ENCODE measurements around the gene SPAG16. TPM values are rescaled to one million over a fixed set of nuclear protein-coding genes. Genes with fewer than 3 reads are reported as not detected.

The SPAG16 gene
- total RNA-seq, 1 experiment from 2014 or later = 13.0 TPM

DNA sequence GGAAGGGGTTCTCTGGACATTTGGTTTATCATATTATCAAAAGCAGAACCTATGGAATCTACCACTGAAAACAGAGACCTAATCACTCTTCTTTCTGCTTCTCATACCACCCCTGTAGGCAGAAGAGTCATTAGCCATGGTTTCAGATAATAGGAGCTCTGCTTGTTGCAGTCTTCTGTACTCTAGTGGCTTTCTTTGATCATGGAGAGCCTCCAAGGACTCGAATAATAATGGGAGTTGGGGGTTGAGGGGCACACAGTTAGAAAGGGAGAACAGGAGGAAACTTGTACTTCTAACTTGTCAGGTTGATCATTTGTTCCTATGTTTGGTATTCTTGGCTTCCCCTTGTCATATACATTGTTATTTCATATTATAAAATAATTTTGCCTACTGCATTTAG, 1074.2 kb downstream of the SPAG16 start:
- Histone ChIP-seq H3K36me3 (ENCODE audit: control insufficient read depth, insufficient read depth, low read length) (no peaks in the 10 kb centered on the region), H3K27ac (ENCODE audit: low read length) (no peak overlapping the region), H3K4me1 (ENCODE audit: control insufficient read depth, insufficient read depth, low read length) (no peaks in the 10 kb centered on the region), H3K4me3 (ENCODE audit: low read depth in 2 of 2, low read length in 2 of 2) (no peak overlapping the region), H3K9me3 (ENCODE audit: control insufficient read depth, insufficient read depth, low read depth, low read length) (no peaks in the 10 kb centered on the region; the same call in 1 of the 2 replicates), H3K27me3 (ENCODE audit: control insufficient read depth, insufficient read depth, low read length) (no peaks in the 10 kb centered on the region)
- CTCF ChIA-PET = no interaction called here
- ATAC-seq (no peak), DNase-seq (ENCODE audit: low read depth, low spot score) (no peak)
- no TSS peak for BruUV-seq (replicated peaks)
- in situ Hi-C loops (cut with HindIII; ENCODE audit: low pct_unique_long_range_greater_than_20kb, low sequenced_read_pairs) = no loop called here
- intact Hi-C loops (cut with micrococcal nuclease; ENCODE audit: unreplicated experiment) = no loop called here
- TF ChIP-seq TCF7L2 (IDR thresholded peaks at IDR 0.05; ENCODE audit: low read depth, low read length) (no peak), SIN3A (IDR thresholded peaks at IDR 0.05; ENCODE audit: borderline replicate concordance, insufficient read depth, low read depth, low read length) (no peak), POLR2AphosphoS5 (IDR thresholded peaks at IDR 0.05; ENCODE audit: low read depth, low read length) (no peak)
- TF ChIP-seq, protein P1, sequence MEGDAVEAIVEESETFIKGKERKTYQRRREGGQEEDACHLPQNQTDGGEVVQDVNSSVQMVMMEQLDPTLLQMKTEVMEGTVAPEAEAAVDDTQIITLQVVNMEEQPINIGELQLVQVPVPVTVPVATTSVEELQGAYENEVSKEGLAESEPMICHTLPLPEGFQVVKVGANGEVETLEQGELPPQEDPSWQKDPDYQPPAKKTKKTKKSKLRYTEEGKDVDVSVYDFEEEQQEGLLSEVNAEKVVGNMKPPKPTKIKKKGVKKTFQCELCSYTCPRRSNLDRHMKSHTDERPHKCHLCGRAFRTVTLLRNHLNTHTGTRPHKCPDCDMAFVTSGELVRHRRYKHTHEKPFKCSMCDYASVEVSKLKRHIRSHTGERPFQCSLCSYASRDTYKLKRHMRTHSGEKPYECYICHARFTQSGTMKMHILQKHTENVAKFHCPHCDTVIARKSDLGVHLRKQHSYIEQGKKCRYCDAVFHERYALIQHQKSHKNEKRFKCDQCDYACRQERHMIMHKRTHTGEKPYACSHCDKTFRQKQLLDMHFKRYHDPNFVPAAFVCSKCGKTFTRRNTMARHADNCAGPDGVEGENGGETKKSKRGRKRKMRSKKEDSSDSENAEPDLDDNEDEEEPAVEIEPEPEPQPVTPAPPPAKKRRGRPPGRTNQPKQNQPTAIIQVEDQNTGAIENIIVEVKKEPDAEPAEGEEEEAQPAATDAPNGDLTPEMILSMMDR (IDR thresholded peaks at IDR 0.05) = no peak
- TF ChIP-seq, protein P2, sequence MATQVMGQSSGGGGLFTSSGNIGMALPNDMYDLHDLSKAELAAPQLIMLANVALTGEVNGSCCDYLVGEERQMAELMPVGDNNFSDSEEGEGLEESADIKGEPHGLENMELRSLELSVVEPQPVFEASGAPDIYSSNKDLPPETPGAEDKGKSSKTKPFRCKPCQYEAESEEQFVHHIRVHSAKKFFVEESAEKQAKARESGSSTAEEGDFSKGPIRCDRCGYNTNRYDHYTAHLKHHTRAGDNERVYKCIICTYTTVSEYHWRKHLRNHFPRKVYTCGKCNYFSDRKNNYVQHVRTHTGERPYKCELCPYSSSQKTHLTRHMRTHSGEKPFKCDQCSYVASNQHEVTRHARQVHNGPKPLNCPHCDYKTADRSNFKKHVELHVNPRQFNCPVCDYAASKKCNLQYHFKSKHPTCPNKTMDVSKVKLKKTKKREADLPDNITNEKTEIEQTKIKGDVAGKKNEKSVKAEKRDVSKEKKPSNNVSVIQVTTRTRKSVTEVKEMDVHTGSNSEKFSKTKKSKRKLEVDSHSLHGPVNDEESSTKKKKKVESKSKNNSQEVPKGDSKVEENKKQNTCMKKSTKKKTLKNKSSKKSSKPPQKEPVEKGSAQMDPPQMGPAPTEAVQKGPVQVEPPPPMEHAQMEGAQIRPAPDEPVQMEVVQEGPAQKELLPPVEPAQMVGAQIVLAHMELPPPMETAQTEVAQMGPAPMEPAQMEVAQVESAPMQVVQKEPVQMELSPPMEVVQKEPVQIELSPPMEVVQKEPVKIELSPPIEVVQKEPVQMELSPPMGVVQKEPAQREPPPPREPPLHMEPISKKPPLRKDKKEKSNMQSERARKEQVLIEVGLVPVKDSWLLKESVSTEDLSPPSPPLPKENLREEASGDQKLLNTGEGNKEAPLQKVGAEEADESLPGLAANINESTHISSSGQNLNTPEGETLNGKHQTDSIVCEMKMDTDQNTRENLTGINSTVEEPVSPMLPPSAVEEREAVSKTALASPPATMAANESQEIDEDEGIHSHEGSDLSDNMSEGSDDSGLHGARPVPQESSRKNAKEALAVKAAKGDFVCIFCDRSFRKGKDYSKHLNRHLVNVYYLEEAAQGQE (IDR thresholded peaks at IDR 0.05; ENCODE audit: insufficient read depth in 1 of 2, low read depth in 2 of 2, low read length in 1 of 2) = no peak
- POLR2A ChIA-PET = no interaction called here

DNA sequence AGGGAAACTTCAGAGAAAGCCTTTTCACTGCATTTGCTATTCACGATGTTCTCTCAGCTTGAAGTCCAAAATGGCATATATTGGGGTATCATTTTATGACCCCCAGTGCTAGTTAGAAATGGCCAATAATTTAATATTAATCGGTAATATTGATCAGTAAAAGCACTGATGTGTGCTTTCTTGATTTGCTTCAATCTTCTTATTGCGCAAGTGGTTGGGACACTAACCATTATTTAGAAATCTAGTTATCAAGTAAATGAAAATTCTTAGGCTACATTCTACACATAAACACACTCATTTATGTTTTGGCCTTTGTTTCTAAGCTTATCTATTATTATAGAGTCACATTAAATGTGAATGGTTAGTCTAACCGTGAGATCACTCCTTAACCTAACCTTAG, 1076.9 kb downstream of the SPAG16 start:
- ATAC-seq = no peak
- BruUV-seq (replicated peaks) = no TSS peak
- in situ Hi-C loops (cut with HindIII; ENCODE audit: low pct_unique_long_range_greater_than_20kb, low sequenced_read_pairs) (no loop called here), intact Hi-C loops (cut with micrococcal nuclease; ENCODE audit: unreplicated experiment) (no loop called here)
- TF ChIP-seq, protein P1 (IDR thresholded peaks at IDR 0.05) = no peak
- TF ChIP-seq SIN3A (IDR thresholded peaks at IDR 0.05; ENCODE audit: borderline replicate concordance, insufficient read depth, low read depth, low read length) = no peak
- TF ChIP-seq, protein P2 (IDR thresholded peaks at IDR 0.05; ENCODE audit: insufficient read depth in 1 of 2, low read depth in 2 of 2, low read length in 1 of 2) = no peak
- no peak for TF ChIP-seq TCF7L2 (IDR thresholded peaks at IDR 0.05; ENCODE audit: low read depth, low read length)
- TF ChIP-seq POLR2AphosphoS5 (IDR thresholded peaks at IDR 0.05; ENCODE audit: low read depth, low read length) = no peak
- DNase-seq (ENCODE audit: low read depth, low spot score) = no peak
- Histone ChIP-seq H3K27me3 (ENCODE audit: control insufficient read depth, insufficient read depth, low read length) (no peaks in the 10 kb centered on the region), H3K9me3 (ENCODE audit: control insufficient read depth, insufficient read depth, low read depth, low read length) (no peaks in the 10 kb centered on the region; the same call in 1 of the 2 replicates), H3K27ac (ENCODE audit: low read length) (no peak overlapping the region), H3K4me3 (ENCODE audit: low read depth in 2 of 2, low read length in 2 of 2) (no peak overlapping the region), H3K36me3 (ENCODE audit: control insufficient read depth, insufficient read depth, low read length) (no peaks in the 10 kb centered on the region), H3K4me1 (ENCODE audit: control insufficient read depth, insufficient read depth, low read length) (no peaks in the 10 kb centered on the region)
- POLR2A ChIA-PET = no interaction called here
- CTCF ChIA-PET = no interaction called here

Data from Panc1 (cell line).